Measurements from ENCODE around the gene ULBP1.
"Not testable (repeated sequence)": the region's sequence is repeated elsewhere in the genome, so short reads cannot be mapped to it uniquely, and the experiment has no call there.

The ULBP1 gene

DNA sequence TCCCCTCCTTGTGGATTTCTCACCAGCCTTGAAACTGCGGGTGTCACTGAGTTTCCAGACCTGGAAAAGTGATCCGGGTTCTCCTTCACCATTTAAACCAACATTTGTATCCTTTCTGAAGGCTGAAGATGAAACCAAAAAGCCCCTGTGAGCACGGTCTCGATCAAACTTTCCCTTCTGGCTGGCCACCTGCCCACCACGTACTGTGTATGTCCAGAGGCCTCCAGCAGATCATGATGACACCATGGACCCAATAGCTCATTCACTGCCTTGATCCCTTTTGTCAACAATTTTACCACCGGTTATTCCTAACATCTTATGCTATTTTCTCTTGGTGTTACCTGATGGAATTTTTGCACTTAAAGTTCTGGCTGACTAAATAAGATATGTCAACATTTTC is 15.6 kb downstream of the ULBP1 start:
- no peak for DNase-seq

DNA sequence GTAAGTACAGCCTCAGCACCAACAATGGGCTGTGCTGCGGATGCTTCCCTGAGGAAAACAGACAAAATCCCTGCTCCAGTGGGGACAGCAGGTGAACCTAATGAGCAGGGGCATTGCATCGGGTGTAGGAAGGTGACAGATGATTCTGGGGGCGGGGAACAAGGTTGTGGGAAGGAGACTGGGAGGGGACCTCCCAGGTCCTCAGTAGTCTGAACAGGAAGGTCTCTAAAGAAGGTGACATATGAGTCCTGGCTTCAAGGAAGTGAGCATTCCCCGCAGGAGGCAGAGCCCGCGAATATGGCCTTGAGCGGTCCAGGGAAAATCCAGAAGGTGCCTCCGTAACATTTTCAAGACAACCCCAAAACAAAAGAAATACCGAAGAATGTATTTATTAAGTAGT is 19.4 kb downstream of the ULBP1 start:
- DNase-seq, result no peak

DNA sequence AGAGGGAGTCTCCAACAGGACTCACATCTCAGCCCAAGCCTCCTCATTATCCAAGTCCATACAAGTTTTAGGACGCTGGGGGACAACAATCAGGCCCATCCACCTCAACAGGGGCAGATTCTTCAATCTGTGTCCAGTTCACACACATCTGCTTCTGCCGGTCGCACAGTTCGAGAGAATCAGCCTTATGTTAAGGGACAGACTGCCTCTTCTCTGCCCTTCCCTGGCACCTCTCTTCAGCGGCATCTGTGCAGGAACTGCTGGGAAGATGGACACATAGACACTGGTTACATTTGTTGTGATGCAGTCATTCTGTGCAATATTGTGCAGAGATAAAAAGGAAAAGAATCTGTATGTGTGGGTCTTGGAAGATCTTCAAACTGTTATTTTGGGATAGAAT is 21.0 kb downstream of the ULBP1 start:
- no peak for DNase-seq

DNA sequence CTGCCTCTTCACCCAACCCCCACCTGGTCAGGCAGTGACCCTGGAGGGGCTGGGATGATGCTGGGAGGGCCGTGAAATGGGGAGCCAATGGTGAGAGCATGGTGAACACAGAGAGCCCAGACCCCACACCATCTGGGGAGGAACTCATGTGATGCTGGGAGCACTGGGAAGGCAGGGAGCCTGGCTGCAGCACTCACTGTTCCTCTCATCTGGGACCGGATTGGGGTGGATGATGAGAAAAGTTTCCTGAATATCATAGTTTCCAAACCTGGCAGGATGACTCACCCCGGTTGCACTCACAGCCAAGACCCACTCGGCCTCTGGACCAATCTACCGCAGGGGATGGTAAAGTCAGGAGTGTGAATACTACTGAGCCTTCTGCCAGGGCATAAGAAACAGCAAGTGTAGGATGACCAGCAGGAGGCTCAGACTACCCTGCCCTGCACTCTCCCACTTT is 21.8 kb downstream of the ULBP1 start:
- DNase-seq, result no peak

DNA sequence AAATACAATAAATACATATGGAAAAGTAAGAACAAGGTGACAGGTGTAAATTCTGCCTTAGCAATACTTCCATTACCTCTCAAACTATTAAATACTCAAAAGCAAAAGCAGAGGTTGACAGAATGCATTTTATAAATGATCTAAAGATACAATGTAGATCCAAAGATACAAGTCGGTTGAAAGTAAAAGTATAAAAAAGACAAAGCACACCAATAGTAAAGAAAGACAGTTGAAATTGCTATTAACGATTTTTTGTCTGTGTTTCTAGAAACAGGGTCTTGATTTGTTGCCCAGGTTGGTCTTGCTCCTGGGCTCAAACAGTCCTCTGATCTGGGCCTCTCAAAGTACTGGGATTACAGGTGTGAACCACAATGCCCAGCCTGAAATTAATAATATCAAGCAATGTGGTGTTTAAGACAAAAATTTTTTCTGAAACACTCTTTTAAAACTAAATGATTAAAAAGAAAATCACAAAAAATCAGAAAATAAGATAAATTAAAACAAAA is 23.9 kb downstream of the ULBP1 start:
- DNase-seq, result no peak

DNA sequence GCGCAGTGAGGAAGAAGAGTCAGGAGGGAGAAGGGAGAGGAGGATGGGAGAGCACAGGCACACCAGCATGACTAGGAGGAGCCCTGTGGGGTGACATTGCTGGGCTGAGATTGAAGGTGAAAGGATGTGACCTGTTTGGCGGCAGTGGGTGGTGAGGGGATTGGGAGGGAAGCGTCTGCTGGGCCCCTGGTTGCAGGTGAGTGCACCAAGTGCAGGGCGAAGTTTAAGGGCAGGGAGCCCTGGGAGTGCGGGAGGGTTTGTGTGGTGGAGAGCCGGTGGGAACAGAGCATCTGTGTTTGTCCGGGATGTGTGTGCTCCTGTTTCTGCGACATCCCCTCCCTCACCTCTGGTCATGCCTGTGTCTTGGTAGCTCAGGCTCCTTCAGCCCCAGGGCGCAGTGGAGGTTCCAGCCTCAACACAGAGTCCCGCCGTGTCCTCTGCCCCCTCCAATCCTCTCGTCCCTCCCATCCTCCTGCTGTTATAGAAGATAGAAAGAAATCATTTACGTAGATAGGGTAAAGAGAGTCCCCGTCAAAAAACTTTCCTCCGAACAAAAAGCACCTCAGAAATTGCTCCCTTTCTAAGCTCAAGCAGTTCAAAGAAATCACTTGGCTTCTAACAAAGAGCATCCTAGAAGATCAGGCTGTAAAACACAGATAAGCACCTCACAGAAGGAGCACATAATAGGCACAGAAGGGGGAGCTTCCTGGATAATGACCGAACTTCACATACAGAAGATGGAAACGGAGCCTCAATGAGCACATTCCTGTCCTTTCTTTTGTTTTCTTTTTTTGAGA is 25.0 kb downstream of the ULBP1 start:
- DNase-seq, result no peak

DNA sequence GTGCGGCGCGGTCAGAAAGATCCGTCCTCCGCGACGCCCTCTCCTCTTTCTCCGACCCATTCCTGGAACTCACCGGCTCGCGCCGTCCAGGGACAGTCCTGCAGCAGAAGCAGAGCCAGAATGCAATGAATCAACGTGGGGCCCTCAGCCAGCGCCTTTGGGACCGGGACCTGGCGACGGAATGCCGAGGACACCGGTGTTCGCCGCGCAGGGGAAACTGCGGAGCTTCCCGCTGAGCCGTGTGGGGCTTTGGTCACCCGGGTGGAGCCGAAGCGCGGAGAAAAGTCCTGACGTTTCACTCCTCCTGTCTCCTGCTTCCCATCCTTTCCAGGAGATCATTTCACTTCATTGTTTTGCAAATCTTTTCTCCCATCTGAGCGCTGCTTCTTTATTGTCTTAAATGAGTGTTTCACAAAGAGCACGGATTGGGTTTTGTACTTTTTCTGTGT is 26.5 kb downstream of the ULBP1 start:
- no peak for DNase-seq

DNA sequence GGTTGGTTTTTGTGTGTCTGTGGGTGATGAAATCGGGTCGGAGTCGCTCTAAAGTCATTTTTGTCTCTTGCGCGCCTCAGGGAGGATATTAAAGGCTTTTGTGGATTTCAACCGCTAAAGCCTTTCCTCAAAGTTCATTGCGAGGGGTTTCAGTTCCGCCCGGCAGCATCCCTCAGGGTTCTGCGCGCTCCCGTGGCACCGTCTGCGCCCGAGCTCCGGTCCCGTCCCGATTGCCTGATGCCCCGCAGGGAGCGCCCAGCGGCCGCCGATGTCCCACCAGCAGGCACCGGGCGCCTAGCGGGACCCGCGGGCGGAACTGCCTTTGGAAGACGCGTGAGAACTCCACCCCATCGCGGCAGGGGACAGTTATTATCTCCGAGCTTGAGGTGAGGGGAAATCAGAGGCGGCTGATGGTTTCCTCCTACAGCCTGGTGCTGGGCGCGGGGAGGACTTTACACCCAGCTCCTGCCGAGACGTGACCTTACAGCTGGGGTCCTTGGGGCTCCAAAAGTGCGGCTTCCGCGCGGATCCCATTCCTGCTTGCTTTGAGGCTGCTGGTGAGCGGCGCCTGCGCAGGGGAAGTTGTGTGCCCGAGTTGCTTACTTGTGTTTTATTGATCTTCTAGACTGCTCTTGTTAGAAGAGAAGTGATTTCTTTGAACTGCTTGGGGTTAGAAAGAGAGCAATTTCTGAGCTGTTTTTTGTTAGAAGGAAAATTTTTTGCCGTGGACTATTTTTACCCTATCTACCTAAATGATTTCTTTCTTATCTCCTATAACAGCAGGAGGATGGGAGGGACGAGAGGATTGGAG is 27.1 kb downstream of the ULBP1 start:
- DNase-seq, result peak in 1 of 2 experiments; percentile 20

DNA sequence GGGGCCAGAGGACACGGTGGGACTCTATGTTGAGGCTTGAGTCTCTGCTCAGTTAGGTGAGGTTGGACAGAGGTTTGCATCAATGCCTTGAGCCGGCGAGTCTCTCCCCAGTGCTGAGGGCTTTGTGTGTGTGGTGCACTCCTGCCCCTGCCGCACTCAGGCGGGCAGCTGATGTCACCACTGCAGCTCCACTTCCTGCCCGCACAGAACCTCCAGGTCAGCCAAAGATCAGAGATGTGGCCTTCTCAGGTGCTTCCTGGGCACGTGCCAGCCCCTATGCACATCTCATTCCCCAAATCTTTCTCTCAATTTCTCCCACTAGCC is 27.7 kb downstream of the ULBP1 start:
- DNase-seq, result peak; percentile 19

DNA sequence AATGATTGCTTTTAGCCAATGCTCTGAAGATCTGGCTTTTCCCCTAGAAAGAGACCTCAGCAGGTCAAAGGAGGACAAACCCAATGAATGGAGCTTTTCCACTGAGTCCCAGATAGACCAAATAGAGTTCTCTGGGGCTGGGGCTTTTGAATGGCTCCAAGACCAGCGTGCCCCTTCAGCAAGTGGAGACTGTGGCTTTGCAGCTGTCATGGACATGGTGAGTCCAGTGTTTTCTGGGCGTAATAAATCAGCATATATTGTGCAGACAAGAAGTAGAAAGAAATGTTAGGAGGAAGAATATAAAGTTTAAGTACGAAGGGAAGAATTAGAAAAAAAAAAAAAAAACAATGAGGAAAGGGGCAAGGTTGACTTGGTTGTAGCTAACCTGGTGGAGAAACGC is 28.1 kb downstream of the ULBP1 start:
- no peak for DNase-seq

DNA sequence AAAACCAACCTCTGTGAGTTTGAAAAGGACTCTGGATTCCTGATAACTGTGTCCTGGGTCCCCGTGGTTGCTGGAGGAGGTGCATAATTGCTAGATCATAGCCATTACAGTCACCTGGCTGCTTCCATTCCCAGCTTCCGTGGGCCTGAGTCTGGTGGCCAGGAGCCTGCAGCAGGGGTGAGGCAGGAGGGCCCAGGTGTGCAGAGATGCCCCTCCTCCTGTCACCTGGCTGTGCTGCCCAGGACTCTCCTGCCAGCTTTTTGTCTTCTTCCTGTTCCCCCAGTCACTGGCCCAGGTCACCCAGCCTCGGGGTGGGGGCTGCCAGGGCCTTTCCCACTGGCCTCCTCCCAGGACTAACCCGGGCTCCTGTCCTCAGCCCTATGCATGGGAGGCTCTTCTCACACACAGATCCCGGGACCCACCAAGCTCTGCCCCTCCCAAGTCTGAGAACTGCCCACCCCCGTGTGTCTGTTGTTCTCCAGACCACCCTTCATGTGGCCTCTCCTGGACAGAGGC is 31.6 kb downstream of the ULBP1 start:
- DNase-seq, result no peak

DNA sequence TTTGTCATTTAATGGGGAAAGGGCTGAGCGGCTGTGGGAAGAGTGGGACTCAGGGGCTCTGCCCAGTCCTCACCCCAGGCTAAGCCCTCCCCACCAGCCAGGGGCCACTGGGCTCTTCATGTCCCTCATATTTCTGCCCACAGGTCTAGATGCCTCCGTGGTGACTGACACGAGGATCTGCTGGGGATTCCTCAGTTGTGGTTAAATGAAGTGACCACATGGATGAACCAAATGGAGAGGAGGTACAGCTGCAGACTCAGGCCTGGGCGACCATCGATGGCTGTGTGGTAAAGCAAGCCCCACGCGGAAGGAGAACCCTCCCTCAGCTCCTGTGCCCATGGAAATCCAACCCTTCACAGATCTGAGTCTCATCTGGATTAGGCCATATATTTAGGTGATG is 32.2 kb downstream of the ULBP1 start:
- no peak for DNase-seq

DNA sequence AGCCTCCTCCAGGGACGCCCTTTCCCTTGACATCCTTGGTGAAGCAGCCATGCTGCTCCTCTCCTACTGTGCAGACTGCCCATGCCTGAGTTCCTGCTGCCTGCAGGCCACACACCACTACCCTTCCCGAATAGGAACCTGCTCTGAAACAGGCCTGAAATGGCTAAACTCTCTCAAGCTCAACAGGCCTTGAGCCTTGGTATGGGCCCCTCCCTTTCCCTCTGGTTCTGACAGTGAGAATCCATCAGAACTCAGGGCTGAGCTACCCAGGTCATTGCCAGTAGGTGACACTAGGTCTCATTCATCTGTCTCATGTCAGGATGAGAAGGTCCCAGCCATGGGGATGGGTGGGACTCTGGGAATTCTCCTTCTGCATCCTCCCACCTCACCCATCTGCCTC is 35.9 kb downstream of the ULBP1 start:
- no peak for DNase-seq

DNA sequence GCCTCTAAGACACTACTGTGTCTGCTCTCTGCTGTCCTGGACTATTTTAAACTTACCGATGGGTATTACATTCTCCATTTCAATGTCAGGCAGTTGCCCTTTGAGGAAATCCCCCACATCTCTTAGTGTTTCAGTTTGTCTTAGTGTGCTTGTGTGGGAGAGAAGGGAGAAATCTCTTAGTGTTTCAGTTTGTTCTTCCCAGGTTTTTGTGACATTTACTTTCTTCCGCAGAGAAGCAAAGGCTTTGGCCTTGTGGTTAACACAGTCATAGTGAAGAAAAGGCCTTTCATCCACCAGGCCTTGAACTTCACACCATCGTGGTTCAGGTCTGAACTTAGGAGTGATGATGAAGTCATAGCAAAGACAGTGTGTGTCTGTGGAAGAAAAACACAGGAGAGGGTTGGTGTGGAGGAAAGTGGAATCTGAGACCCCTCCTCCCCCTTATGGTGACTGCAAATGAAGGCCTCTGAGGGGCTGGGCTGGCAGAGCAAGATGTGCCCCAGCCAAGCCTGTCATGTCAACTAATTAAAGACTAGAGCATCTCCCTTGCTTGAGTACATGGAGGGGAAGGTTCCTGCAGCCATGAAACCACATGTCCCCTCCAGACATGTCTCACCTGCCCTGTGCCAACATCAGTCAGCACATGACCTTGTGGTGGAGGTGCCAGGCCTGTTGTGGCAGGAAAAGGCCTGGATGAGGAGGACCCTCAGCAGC is 37.7 kb downstream of the ULBP1 start:
- DNase-seq, result no peak

DNA sequence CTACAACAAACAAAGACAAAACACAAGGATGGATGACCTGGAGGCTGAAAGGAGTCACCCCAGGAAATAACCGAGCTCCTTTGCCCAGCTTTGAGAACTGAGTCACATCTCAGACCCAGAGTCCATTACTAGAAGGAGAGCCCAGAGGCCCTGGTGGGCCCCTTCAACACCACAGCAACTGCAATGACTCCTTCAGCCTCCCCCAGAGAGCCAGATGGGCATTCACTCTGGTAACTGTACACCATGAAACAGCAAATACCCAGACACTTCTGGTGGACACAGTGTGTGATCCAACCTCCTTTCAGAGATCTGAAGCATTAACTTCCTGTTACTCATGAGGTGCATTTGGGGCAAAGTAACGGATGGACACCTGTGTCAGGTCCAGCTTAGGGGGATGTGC is 39.0 kb downstream of the ULBP1 start:
- DNase-seq, result no peak

DNA sequence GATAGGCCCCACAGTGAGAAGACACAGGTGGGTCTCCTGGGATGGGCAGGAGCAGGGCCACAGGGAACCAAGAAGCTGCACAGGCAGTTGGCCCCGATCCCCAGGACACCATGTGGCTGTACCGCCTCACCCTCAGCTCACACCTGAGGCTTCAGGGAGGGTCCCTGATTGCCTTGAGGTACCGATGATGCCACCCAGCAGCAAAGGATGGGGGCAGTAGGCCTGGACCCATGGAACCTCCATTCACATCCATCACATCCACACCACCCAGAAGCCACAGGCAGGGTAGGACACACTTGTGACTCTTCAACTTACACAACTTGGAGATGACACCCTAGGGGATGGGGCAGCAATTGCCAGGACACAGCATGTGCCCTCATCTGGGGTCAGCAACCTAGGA is 39.9 kb downstream of the ULBP1 start:
- DNase-seq, result not testable (repeated sequence)

DNA sequence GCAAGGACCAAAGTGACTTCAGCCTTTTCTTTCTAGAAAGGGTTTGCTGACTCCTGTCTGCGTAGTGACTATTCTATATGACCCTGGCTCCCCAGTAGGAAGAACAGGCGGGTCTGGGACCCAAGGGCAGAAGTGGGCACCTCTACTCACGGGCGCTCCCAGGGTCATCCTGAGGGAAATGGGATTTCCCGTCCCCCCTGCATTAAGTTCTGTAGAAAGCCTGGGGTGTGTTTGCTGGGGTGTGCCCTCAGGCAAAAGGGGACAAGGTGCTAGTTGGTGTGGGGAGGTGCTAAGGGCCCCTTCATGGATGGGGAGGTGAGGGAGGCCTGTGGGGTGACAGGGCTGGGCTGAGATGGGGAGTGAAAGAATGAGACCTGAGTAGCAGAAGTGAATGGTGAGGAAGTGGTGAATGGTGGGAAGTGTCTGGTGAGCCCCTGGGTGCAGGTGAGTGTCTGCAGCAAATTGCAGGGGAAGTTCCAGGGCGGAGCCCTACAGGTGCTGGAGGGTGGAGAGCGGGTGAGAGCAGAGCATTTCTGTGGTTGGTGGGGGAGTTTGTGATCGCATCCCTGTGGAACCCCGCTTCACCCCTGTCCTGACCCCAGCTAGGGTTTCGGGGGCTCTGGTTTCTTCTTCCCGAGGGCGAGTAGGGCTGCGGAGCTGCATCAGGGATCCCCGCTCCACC is 40.5 kb downstream of the ULBP1 start:
- DNase-seq, result no peak

DNA sequence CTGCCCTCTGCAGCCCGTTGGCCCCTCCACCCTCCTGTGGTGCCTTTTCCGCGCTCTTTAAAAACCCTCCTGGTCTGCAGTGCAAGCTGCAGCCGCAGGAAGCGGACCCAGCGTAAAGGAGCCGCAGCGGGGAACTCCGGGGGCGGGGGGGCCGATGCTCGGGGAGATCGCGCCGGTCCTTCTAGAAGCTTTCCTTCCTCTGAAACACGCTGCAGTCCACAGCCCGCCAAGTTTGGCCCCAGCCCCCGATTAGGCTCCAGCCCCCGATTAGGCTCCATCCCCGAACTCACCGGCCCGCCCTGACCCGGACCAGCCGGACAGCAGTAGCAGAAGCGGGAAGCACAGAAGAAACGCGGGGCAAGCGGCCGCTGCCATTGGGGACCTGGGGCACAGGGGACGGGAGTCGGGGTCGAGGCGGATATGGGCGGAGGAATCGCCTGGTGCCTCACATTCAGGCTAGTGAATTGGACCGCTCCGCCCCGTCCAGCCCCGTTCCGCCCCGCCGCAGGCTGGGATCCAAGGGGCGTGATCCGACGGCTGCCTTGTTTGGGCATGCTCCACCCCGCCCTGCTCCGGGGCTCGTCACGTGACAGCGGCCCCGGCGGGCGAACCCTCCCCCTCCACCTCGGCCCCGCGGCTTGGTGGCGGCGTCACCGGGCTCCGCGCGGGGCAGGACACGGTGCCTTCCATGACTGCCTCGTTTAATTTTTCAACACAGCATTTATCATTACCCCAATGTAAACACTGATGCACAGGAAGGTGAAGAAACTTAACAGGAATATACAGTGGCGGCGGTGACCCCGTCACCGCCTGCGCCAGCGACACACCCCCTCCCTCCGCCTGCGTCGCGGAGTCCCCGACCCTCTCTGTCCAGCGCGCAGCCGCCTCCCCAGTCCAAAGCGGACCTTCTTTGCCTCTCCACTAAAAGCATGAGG is 41.3 kb downstream of the ULBP1 start:
- peak; percentile 77 to 88 for DNase-seq

DNA sequence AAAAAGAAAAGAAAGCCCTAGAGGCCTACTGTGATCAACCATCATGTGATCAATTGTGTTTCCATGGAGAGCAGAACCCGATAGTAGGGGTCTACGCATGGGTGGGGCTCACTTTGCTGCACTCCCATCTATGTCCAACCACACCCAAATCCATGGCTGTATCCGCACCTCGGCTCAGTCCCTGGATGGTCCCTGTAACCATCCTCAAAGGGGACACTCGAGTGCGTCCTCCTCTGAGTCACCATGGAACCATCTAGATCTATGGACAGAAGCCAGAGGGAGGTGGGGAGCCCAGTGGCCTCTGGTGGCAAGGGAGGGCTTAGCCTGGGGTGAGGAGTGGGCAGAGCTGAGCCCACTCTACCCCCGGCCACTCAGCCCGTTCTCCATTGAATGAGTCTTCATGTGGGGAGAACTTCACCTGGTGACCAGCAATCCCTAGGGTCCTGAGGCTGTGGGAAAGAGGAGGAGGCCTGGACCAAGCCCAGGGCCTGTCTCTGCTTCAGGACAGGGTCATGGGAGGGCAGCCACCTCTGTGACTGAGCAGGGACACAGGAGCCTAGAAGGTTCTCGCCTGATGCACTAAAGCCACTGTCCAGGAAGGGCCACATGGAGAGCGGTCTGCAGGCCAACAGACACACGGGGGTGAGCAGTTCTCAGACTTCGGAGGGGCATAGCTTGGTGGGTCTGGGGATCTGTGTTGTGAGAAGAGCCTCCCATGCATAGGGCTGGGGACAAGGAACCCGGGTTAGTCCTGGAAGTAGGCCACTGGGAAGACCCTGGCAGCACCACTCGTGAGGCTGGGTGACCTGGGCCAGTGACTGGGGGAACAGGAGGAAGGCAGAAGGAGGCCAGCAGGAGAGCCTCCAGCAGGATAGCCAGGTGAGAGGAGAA is 42.3 kb downstream of the ULBP1 start:
- DNase-seq, result no peak

DNA sequence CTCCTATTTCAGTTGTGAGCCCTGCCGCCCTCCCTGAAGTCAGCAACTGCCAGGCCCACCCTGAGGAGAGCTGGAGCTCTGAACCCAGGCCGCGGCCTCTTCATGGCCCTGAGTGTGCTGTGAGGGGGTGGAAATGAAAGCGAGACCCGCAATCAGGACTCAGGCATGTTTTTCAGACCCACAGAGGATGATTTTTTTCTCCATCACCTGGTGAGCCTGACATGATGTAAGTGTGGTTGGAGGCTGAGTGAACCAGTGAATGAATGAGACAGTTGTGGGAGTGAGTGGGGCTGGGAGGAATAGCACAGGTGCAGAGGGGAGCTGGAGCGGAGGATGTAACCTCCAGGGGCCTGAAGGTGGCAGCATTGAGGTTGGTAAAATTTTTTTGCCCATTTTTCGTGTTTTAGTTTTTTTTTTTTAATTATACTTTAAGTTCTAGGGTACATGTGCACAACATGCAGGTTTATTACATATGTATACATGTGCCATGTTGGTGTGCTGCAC is 43.3 kb downstream of the ULBP1 start:
- peak; percentile 6 to 16 for DNase-seq

Measured in SHP77 (cell line).